Panc1 (cell line): ENCODE measurements around the gene SLC5A11. TPM values are rescaled to one million over a fixed set of nuclear protein-coding genes. Genes with fewer than 3 reads are reported as not detected.

Experiments
- ATAC-seq: fragments of 200-7000 bp; cut with Tn5 transposase; 2 replicates; pipeline ENCODE4 v1.9.1; 2020; ENCODE audit warnings: mild to moderate bottlenecking, moderate library complexity
- BruUV-seq: library from RNA; stranded (reverse); fragments of 400-500 nt; replicated peaks from 2 replicates; lab custom pipeline; 2021; lab: Mats Ljungman, UMichigan
- CTCF ChIA-PET: fragments of 300-600 bp; sonication (Branson Sonifier 250); formaldehyde crosslinking; loops from one replicate; lab custom pipeline; 2022; ENCODE audit warnings: antibody characterized with exemption; lab: Charles Lee
- POLR2A ChIA-PET: fragments of 300-600 bp; sonication (Branson Sonifier 250); formaldehyde crosslinking; loops from one replicate; lab custom pipeline; 2022; ENCODE audit warnings: antibody characterized with exemption; lab: Charles Lee
- DNase-seq: peaks from one replicate; pipeline ENCODE4 v3.0.0-alpha.2; 2010; ENCODE audit warnings: low read depth, low spot score
- H3K27ac ChIP-seq: 2 replicates; pipeline ENCODE4 v1.5.1; 2011; ENCODE audit warnings: mild to moderate bottlenecking, low read length, inconsistent platforms
- H3K27me3 ChIP-seq: fragments of 200-500 bp; sonication (Bioruptor generic); 2 replicates; pipeline ENCODE4 v1.6.0; 2014; ENCODE audit warnings: low read length, inconsistent platforms; ENCODE audit not compliant: control insufficient read depth, insufficient read depth
- H3K36me3 ChIP-seq: fragments of 200-500 bp; sonication (Bioruptor generic); 2 replicates; pipeline ENCODE4 v1.5.1; 2014; ENCODE audit warnings: inconsistent platforms, mild to moderate bottlenecking, low read length, moderate library complexity; ENCODE audit not compliant: control insufficient read depth, insufficient read depth
- H3K4me1 ChIP-seq: 2 replicates; pipeline ENCODE4 v1.5.1; 2011; ENCODE audit warnings: inconsistent platforms, mild to moderate bottlenecking, low read length, moderate library complexity; ENCODE audit not compliant: control insufficient read depth, insufficient read depth
- H3K4me3 ChIP-seq, 2 experiments: 2 replicates each; pipeline ENCODE4 v1.5.1; 2011 to 2012; ENCODE audit warnings: low read depth in 2 of 2, low read length in 2 of 2, mild to moderate bottlenecking in 2 of 2, inconsistent platforms in 1 of 2, moderate library complexity in 1 of 2
- H3K9me3 ChIP-seq: fragments of 200-500 bp; sonication (Bioruptor generic); 2 replicates; pipeline ENCODE4 v1.5.1; 2014; ENCODE audit warnings: low read depth, mild to moderate bottlenecking, inconsistent platforms, low read length, moderate library complexity; ENCODE audit not compliant: control insufficient read depth, insufficient read depth
- CTCF ChIP-seq: fragments of 450-650 bp; IDR thresholded peaks from 2 replicates; pipeline ENCODE4 v1.5.1; 2017; ENCODE audit warnings: mild to moderate bottlenecking
- POLR2AphosphoS5 ChIP-seq: IDR thresholded peaks from 2 replicates; pipeline ENCODE4 v1.6.1; 2012; ENCODE audit warnings: mild to moderate bottlenecking, low read depth, low read length, moderate library complexity
- REST ChIP-seq, 2 experiments: IDR thresholded peaks; 2 replicates each; pipeline ENCODE4 v1.6.1; 2011 to 2012; ENCODE audit warnings: low read depth in 2 of 2, control low read depth in 1 of 2, low read length in 1 of 2, mild to moderate bottlenecking in 1 of 2, moderate library complexity in 1 of 2; ENCODE audit not compliant: insufficient read depth in 1 of 2
- SIN3A ChIP-seq: IDR thresholded peaks from 2 replicates; pipeline ENCODE4 v1.6.1; 2012; ENCODE audit warnings: low read depth, mild to moderate bottlenecking, low read length, moderate library complexity, borderline replicate concordance; ENCODE audit not compliant: insufficient read depth
- TCF7L2 ChIP-seq: IDR thresholded peaks from 2 replicates; pipeline ENCODE4 v1.6.1; 2011; ENCODE audit warnings: mild to moderate bottlenecking, low read depth, low read length, inconsistent platforms
- in situ Hi-C: cut with HindIII; loops from 2 replicates; pipeline ENCODE4 v1.10.0; 2016; ENCODE audit warnings: low sequenced_read_pairs, low pct_unique_long_range_greater_than_20kb
- intact Hi-C: fragments of 100-400 bp; cut with micrococcal nuclease; formaldehyde crosslinking; loops from one replicate; pipeline ENCODE4 v1.10.0; 2022; ENCODE audit not compliant: unreplicated experiment
- total RNA-seq: library from RNA; stranded (reverse); gene quantifications from one replicate; pipeline ENCODE4 v1.2.1, GENCODE V29; 2021; ENCODE audit not compliant: unreplicated experiment

The SLC5A11 gene
- total RNA-seq, 1 experiment from 2014 or later: 0.13 TPM

- in situ Hi-C loops (loop anchor here (25.0 kb wide), 1 partner anchor 93 kb away; no protein-coding TSS in a partner anchor), intact Hi-C loops (no loop called here)
- DNase-seq (no peak), ATAC-seq (no peak)
- no peak for TF ChIP-seq POLR2AphosphoS5
- no peak for TF ChIP-seq SIN3A
- TF ChIP-seq REST (IDR thresholded peaks at IDR 0.05; ENCODE audit: insufficient read depth in 1 of 2, low read depth in 2 of 2, low read length in 1 of 2): no peak
- TF ChIP-seq CTCF: no peak
- TF ChIP-seq TCF7L2: no peak
- Histone ChIP-seq H3K4me1 (no peaks in the 10 kb centered on the region), H3K27me3 (no peaks in the 10 kb centered on the region), H3K36me3 (peaks cover 54% of the 10 kb centered on the region), H3K9me3 (no peaks in the 10 kb centered on the region), H3K4me3 (no peak overlapping the region), H3K27ac (no peak overlapping the region)
- POLR2A ChIA-PET: no interaction called here
- BruUV-seq: no TSS peak
- CTCF ChIA-PET: no interaction called here
Measured at GRCh38 chr16:24819462-24820040, 26.2 kb upstream of the SLC5A11 start.

- ChIA-PET POLR2A (interaction anchor here (0.6 kb wide), 1 partner anchor 31 kb away, joined by 3 read pairs; no protein-coding TSS in a partner anchor), CTCF (interaction anchor here (0.5 kb wide), 1 partner anchor 85 kb away, joined by 6 read pairs; no protein-coding TSS in a partner anchor)
- intact Hi-C loops: no loop called here
- peaks cover 55% of the 10 kb centered on the region for H3K36me3 ChIP-seq
- TF ChIP-seq SIN3A (no peak), REST (IDR thresholded peaks at IDR 0.05; ENCODE audit: insufficient read depth in 1 of 2, low read depth in 2 of 2, low read length in 1 of 2) (no peak), POLR2AphosphoS5 (no peak), CTCF (no peak), TCF7L2 (no peak)
- H3K27ac ChIP-seq: no peak overlapping the region
- ATAC-seq (no peak), DNase-seq (no peak)
- no peak overlapping the region for H3K4me3 ChIP-seq
- in situ Hi-C loops: loop anchor here (25.0 kb wide), 1 partner anchor 92 kb away; no protein-coding TSS in a partner anchor
- H3K4me1 ChIP-seq: no peaks in the 10 kb centered on the region
- H3K27me3 ChIP-seq: no peaks in the 10 kb centered on the region
- no TSS peak for BruUV-seq
- no peaks in the 10 kb centered on the region for H3K9me3 ChIP-seq
Measured at GRCh38 chr16:24820522-24820921, 25.2 kb upstream of the SLC5A11 start.
